Placental pericyte (primary cell): ENCODE data around the gene MICALL2. TPM values are rescaled to one million over a fixed set of nuclear protein-coding genes. Genes with fewer than 3 reads are reported as not detected.

Experiments
- total RNA-seq: library from RNA; depleted of rRNA; stranded (reverse); fragments of >200 nt; gene quantifications from 2 replicates; pipeline ENCODE4 v1.2.3, GENCODE V29; 2012

Gene MICALL2
- total RNA-seq = 10.7 and 33.6 TPM in 2 replicates

DNA sequence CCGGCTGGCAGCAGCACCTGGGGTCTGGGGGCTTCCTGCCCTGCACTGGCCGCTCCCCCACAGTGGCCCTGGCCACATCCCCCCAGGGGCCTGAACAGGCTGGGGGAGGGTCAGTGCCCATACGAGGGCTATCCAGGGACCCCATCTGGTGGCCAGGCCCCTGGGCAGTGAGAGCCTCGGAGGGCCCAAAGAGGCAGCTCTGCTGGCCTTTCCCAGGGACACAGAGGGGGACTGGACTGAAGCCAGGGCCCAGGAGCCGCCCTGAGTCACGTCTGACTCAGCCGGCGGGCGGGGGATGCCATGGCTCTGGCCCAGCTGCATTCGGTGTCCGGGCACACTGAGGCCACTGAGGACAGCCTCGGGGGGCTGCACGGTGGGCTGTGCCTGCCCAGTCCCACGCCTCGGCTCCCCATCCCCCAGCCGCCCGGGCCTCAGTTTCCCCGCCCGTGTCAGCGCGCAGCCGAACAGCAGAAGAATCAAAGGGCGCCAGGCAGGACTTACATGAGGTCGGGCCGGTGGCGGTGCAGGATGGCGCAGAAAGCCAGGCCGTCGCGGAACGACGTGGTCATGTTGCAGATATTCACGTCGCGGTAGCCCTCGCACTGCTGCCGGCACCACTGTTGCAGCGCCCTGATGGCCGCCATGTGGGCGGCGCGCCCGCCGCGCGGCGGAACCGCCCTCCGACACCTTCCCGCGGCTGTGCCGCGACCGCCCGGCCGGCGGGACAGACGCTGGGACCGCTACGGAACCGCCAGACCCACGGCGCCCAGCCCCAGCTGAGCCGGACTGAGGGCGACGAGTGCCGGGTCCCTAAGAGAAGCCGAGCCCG lies at the start of gene MICALL2:
MICALL2 (minus strand) TSS at position 788 of the 829 bp plus-strand sequence; CDS start at position 644, 144 bp downstream.

DNA sequence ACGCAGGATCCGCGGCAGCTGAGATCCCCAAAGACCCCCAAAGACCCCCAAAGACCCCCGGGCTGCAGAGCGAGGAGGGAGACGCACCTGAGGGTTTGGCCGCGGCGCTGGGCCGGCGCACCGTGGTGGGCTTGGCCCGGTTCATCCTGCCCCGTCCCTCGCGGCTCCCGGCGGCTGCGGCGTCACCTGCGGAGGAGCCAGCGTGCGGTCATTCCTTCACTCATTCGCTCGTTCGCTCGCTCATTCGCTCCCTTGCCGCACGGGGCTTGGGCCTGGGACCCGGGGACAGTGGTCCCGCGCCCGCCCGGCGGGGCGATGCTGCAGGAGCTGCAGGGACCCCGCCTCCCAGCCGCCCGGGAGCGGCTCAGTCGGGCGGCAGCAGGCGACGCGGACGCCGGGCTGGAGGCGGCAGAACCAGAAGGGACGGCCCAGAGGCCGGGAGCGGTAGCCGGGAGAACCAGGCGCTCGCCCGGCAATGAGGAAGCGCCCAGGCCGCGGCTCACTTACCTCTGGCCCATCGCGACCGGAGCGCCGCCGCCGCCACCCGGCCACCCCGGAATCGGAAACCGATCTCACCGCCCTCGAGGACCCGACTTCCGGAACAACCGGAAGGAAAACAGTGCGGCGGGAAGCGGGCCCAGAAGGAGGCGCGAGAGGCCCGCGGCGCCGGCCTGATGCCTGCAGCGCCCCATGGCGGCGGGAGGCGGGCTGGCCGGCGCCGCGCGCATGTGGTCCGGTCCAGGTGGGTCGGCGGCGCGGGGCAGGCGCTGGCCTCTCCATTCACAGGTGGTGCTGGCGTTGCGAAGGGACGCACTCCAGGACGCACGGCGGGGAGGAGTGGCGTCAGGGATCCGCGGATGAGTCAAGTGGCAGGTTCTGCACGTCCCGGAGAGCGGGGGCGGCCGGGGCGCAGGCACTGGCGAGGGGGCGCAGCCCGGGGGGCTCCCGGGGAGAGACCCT lies 44.8 kb upstream of the MICALL2 start, which contains the start of gene INTS1:
INTS1 (minus strand) TSS at position 574 of the 960 bp plus-strand sequence; CDS start at position 145, 429 bp downstream.

Other genes starting within 250 kb of the MICALL2 start
- not detected in 2 replicates for gene UNCX, start 226.6 kb downstream of the MICALL2 start, total RNA-seq
- gene INTS1, start 44.9 kb upstream of the MICALL2 start, total RNA-seq = 60.2 and 93.8 TPM in 2 replicates
- gene MAFK, start 71.2 kb upstream of the MICALL2 start, total RNA-seq = 34.4 and 52.5 TPM in 2 replicates
- gene TMEM184A, start 96.7 kb upstream of the MICALL2 start, total RNA-seq = 0.44 and 0.86 TPM in 2 replicates
- gene PSMG3, start 110.6 kb upstream of the MICALL2 start, total RNA-seq = 28.0 and 39.4 TPM in 2 replicates
- under 0.01 and 1.3 TPM in 2 replicates for gene ELFN1, start 210.8 kb upstream of the MICALL2 start, total RNA-seq